ENCODE results near the gene SVEP1.

DNA sequence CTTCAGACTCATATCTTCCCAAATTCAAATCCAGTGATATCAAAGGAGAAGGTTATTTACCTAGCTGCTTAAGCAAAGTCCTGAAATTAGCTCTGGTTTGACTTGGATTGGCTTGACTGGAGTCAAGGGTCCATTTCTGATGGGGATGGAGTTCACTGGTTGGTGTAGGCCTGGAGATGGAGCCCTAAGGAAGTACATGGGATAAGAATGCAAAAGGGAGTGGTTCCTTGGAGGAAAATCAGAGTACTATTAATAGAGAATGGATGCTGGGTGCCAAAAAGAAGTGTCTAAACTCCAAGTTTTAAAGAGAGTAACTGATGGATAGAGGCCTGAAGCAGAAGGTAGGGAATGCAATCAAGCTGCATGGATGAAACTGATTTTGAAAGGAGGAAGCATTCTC, 255.7 kb downstream of the SVEP1 start:
- TF ChIP-seq, protein P1, sequence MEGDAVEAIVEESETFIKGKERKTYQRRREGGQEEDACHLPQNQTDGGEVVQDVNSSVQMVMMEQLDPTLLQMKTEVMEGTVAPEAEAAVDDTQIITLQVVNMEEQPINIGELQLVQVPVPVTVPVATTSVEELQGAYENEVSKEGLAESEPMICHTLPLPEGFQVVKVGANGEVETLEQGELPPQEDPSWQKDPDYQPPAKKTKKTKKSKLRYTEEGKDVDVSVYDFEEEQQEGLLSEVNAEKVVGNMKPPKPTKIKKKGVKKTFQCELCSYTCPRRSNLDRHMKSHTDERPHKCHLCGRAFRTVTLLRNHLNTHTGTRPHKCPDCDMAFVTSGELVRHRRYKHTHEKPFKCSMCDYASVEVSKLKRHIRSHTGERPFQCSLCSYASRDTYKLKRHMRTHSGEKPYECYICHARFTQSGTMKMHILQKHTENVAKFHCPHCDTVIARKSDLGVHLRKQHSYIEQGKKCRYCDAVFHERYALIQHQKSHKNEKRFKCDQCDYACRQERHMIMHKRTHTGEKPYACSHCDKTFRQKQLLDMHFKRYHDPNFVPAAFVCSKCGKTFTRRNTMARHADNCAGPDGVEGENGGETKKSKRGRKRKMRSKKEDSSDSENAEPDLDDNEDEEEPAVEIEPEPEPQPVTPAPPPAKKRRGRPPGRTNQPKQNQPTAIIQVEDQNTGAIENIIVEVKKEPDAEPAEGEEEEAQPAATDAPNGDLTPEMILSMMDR (IDR thresholded peaks at IDR 0.05): no peak
- TF ChIP-seq EP300 (IDR thresholded peaks at IDR 0.05) (no peak), POLR2A (IDR thresholded peaks at IDR 0.05) (no peak), POLR2AphosphoS5 (IDR thresholded peaks at IDR 0.05) (no peak)
